Astrocyte (in vitro differentiated cells and primary cell): ENCODE data around the gene LDB3.

Source experiments
- CTCF ChIP-seq: IDR thresholded peaks from 2 replicates; pipeline ENCODE4 v1.5.1; 2011; ENCODE audit warnings: low read depth, mild to moderate bottlenecking, inconsistent platforms, low read length, moderate library complexity; ENCODE audit not compliant: insufficient read depth
- EZH2 ChIP-seq: IDR thresholded peaks from 2 replicates; pipeline ENCODE4 v1.6.1; 2012; ENCODE audit warnings: mild to moderate bottlenecking, low read length, inconsistent platforms; ENCODE audit not compliant: insufficient read depth

GRCh38 chr10:86670876-86671275, 2.6 kb downstream of the LDB3 start:
- TF ChIP-seq CTCF, result no peak
- TF ChIP-seq EZH2, result no peak
